T1000 (cell line): Measurements from ENCODE around the gene SPC24.
"Not testable (repeated sequence)": the region's sequence is repeated elsewhere in the genome, so short reads cannot be mapped to it uniquely, and the experiment has no call there.

Source experiments
- DNase-seq: peaks from one replicate; lab custom pipeline; 2025; ENCODE audit warnings: mixed read lengths; lab: John Stamatoyannopoulos, UW

The SPC24 gene

GRCh38 chr19:11191934-11192333 lies 36.4 kb upstream of the SPC24 start:
- no peak for DNase-seq

- peak; percentile 80 for DNase-seq
These were observed 35.7 kb upstream of the SPC24 start for GRCh38 chr19:11191273-11191755.

DNA sequence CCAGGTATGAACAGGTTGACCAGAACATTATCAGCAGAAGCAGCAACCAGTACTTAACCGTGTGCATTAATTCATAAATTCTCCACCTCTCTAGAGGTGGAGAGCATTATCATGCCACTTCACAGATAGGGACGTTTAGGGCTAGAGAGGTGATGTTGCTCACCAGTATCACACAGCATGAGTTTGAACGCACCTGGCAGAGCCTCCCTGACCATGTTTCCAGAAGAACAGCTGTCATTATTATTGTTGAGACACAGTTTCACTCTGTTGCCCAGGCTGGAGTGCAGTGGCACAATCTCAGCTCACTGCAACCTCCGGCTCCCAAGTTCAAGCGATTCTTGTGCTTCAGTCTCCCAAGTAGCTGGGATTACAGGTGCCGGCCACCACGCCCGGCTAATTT lies 34.9 kb upstream of the SPC24 start:
- no peak for DNase-seq

GRCh38 chr19:11187441-11187840 lies 31.9 kb upstream of the SPC24 start:
- DNase-seq = no peak

DNA sequence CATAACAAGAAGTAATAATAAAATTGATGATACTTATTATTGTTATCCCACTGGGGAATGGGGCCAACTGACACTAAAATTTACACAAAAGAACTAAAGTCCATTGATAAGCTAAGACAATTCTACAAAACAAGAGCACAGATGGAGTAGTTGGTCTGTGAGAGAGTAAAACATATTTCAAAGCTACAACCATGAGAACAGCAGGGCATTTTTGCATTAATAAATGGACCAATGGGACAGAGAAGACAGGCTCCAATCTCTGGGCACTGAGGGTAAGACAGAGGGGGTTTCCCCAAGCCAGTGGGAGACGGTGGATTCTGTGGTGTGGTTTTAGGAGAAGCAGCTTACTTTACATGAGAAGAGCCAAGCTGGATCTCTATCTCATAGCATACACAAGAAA lies 27.4 kb upstream of the SPC24 start:
- DNase-seq = no peak

GRCh38 chr19:11181488-11181887 lies 25.9 kb upstream of the SPC24 start:
- no peak for DNase-seq

DNA sequence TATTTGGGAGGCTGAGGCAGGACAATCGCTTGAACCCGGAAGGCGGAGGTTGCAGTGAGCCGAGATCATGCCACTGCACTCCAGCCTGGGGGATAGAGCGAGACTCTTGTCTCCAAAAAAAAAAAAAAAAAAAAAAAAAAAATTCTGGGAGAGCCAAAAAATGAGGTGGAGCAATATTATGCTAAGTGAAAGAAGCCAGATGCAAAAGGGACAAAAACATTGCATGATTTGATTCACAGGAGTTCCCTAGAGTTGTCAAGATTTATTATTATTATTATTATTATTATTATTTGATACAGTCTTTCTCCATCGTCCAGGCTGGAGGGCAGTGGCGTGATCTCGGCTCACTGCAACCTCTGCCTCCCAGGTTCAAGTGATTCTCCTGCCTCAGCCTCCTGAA lies 25.4 kb upstream of the SPC24 start:
- not testable (repeated sequence) for DNase-seq

DNA sequence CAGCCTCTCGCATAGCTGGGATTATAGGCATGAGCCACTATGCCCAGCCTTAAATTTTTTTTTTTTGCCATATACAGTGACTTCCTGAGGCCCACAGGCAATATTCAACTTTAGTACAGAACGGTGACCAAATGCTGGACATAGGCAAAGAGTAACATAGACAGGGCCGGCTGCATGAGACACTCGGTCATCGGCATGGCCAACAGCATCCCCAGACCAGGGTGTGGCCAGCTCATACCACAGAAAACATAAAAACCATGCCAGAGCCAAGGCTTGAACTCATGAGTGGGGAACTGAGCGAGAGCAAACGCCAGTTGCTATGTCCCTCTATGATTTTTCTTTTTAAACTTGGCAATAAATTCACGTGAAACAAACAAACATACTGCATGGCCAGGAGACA lies 24.8 kb upstream of the SPC24 start:
- no peak for DNase-seq

DNA sequence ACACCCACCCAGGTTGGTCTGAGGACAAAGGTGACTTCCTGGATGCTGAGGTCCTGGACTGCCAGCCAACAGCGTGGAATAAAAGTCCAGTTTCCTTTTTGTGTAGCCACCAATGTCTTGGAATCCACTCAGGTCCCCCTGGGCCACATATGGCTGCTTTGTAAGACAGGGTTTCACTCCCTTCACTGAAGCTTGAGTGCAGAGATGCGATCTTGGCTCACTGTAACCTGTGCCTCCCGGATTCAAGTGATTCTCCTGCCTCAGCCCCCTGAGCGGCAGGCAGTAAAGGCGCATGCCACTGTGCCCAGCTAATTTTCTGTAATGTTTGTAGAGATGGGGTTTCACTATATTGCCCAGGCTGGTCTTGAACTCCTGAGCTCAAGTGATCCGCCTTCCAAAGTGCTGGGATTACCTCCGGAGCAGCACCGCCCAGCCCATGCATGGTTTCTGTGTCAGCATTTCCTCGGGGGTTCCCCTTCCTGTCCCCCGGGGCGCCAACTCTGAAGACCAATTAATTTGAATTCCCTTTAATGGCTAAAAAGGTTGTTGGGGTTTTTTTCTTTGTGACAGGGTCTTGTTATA lies 24.2 kb upstream of the SPC24 start:
- no peak for DNase-seq

DNA sequence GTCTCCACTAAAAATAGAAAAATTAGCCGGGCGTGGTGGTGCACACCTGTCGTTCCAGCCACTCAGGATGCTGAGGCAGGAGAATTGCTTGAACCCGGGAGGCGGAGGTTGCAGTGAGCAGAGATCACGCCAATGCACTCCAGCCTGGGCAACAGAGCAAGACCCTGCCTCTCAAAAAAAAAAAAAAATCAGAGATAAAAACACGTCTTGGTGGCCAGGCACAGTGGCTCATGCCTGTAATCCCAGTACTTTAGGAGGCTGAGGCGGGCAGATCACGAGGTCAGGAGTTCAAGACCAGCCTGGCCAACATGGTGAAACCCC lies 23.5 kb upstream of the SPC24 start:
- DNase-seq = not testable (repeated sequence)

- no peak for DNase-seq
These were observed 22.0 kb upstream of the SPC24 start for GRCh38 chr19:11177592-11177991.

GRCh38 chr19:11176466-11177193 lies 21.0 kb upstream of the SPC24 start:
- DNase-seq = no peak

GRCh38 chr19:11175920-11176319 lies 20.3 kb upstream of the SPC24 start:
- DNase-seq = no peak

DNA sequence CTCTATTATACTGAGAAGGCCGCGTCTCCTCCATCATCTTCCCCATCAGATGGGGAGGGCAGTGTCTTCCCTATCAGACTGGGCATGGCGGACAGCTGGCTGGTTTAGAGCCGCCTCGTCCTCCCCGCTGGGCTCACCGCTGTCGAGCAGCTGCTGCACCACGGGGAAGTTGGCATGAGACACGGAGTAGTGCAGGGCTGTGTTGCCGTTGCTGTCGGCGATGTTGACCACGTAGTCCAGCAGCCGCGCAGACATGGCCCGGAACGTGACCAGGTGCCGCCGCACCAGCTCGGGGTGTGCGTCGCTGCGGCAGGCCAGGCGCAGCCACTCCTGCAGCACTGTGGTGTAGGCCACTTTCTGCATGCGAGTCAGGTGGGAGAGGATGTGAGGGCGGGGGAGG lies 18.8 kb upstream of the SPC24 start:
- no peak for DNase-seq

GRCh38 chr19:11173516-11174155 lies 18.1 kb upstream of the SPC24 start:
- DNase-seq = no peak

DNA sequence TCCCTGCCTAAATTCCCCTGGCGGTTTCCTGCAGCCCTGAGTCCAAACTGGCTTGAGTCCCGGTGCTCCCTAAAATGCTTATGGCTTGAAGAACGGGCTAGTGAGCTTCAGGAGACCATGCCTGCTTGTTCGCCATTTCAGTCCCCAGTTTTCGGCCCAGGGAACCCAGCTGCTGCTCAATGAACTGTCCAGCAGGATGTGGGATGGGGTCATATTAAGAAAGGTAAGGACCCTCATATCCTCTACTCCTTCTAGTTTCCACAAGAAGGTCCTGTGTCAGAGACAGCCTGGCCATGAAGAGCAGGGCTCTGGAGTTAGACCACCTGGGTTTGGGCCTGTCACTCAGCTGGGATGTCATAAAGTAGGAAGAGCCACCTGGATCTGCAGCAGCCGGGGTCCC lies 17.0 kb upstream of the SPC24 start:
- DNase-seq = no peak

GRCh38 chr19:11171144-11171543 lies 15.6 kb upstream of the SPC24 start:
- DNase-seq = no peak

GRCh38 chr19:11169896-11170678 lies 14.5 kb upstream of the SPC24 start:
- no peak for DNase-seq

DNA sequence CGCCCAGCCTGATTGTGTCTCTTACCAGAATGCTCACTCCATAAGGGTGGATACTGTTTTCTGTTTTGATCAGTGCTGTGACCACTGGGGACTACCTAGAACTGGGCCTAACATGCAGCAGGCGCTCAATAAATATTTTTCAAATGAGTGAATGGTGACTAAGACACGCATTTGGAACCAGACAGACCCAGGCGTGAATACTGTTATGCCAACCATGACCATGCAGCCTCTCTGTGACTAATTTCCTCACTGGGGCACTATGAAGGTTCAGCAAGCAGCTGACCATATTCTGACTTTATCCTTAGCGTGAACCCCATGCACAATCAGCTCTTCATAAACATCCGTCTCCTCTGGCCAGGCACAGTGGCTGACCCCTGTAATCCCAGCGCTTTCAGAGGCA lies 13.0 kb upstream of the SPC24 start:
- peak; percentile 55 for DNase-seq

- DNase-seq = peak; percentile 87
These were observed 10.9 kb upstream of the SPC24 start for GRCh38 chr19:11166281-11167142.

GRCh38 chr19:11165486-11166030 lies 10.0 kb upstream of the SPC24 start:
- no peak for DNase-seq
